Vagina (tissue), 2 donors: ENCODE results near the gene KIAA1191.

Experiments
- CTCF ChIP-seq, 3 experiments: fragments of 450-650 bp in 2 of 3; fragments of 200-600 bp in 1 of 3; sonication (generic) in 1 of 3; IDR thresholded peaks; one replicate each; pipeline ENCODE4 v1.5.1; 2017 to 2019; ENCODE audit warnings: antibody characterized with exemption in 3 of 3, mild to moderate bottlenecking in 2 of 3, moderate library complexity in 2 of 3
- POLR2A ChIP-seq, 2 donors: fragments of 450-650 bp; IDR thresholded peaks; one replicate each; pipeline ENCODE4 v1.6.1; 2017; ENCODE audit warnings: antibody characterized with exemption in 2 of 2, mild to moderate bottlenecking in 2 of 2, moderate library complexity in 2 of 2

GRCh38 chr5:176382721-176383120, 21.2 kb upstream of the KIAA1191 start:
- no peak for TF ChIP-seq CTCF (IDR thresholded peaks at IDR 0.05)
- TF ChIP-seq POLR2A (IDR thresholded peaks at IDR 0.05): no peak
